NCI-H1436 treated with DMSO at 0.1 percent for 48 hours (cell line): ENCODE measurements around the gene LDHD.

Experiments
- DNase-seq: peaks from one replicate; lab custom pipeline; 2025; lab: John Stamatoyannopoulos, UW

The LDHD gene

GRCh38 chr16:75114946-75115825, 1.4 kb downstream of the LDHD start:
- DNase-seq: no peak

- DNase-seq: no peak
Observed at GRCh38 chr16:75114179-75114945, 2.2 kb downstream of the LDHD start.

GRCh38 chr16:75113541-75114121, 2.9 kb downstream of the LDHD start:
- no peak for DNase-seq

GRCh38 chr16:75112734-75113491, 3.7 kb downstream of the LDHD start:
- no peak for DNase-seq

- DNase-seq: no peak
Observed at GRCh38 chr16:75111961-75112733, 4.4 kb downstream of the LDHD start.

- no peak for DNase-seq
Observed at GRCh38 chr16:75111514-75111940, 5.1 kb downstream of the LDHD start.

GRCh38 chr16:75110637-75111513, 5.7 kb downstream of the LDHD start:
- no peak for DNase-seq

GRCh38 chr16:75109732-75110243, 6.8 kb downstream of the LDHD start:
- DNase-seq: no peak

GRCh38 chr16:75108792-75109731, 7.5 kb downstream of the LDHD start:
- no peak for DNase-seq

GRCh38 chr16:75107505-75107904, 9.1 kb downstream of the LDHD start:
- no peak for DNase-seq

GRCh38 chr16:75106351-75107274, 10.0 kb downstream of the LDHD start:
- no peak for DNase-seq

GRCh38 chr16:75105306-75106061, 11.1 kb downstream of the LDHD start:
- DNase-seq: no peak

GRCh38 chr16:75104836-75105235, 11.7 kb downstream of the LDHD start:
- no peak for DNase-seq

GRCh38 chr16:75103994-75104393, 12.6 kb downstream of the LDHD start:
- DNase-seq: no peak

- DNase-seq: no peak
Observed at GRCh38 chr16:75102595-75102994, 14.0 kb downstream of the LDHD start.

GRCh38 chr16:75101635-75102034, 14.9 kb downstream of the LDHD start:
- DNase-seq: no peak

GRCh38 chr16:75100603-75100990, 16.0 kb downstream of the LDHD start:
- no peak for DNase-seq
